HG03064 (cell line): ENCODE results near the gene TRDN.

ENCODE experiments used
- ATAC-seq: cut with Tn5 transposase; IDR thresholded peaks from one replicate; pipeline ENCODE4 v1.9.1; 2021; ENCODE audit warnings: low read depth; ENCODE audit not compliant: unreplicated experiment

TRDN gene

DNA sequence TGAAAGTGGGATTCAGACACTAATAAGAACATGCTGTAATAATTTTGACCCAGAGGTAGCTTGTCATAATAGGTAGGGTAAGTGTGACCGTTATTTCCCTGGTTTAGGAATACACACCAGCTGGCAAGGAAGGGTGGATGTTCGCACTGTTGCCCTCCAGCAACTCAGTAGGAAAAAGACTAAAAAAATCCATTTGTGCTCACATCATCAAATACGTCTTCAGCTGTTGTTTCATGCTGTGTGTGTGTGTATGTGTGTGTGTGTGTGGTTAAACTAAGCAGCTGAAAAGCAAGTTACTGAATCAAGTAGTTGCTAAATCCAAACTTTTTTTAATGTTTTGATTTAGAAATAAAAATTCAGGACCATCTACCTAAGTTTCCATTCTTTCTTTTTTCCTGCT lies 218.7 kb downstream of the TRDN start:
- ATAC-seq, result no peak

DNA sequence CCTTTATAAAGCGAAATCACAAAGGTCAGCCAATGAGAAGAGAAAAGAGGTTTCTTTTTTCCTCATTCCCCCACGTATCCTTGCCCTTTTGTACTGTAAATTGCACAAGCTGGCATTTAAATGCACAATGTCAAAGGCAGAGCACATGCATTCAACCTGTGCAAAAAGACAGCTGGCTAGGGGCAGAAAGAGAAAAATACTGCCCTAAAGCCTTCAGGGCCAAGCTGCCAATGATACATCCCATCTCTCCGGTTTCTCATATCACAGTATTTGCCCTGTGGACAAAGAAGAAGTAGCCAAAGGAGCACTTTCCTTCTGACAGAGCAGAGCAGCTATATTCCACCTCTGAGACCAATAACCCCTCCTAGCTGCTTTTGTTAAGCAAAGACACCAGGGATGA lies 219.2 kb downstream of the TRDN start:
- no peak for ATAC-seq

DNA sequence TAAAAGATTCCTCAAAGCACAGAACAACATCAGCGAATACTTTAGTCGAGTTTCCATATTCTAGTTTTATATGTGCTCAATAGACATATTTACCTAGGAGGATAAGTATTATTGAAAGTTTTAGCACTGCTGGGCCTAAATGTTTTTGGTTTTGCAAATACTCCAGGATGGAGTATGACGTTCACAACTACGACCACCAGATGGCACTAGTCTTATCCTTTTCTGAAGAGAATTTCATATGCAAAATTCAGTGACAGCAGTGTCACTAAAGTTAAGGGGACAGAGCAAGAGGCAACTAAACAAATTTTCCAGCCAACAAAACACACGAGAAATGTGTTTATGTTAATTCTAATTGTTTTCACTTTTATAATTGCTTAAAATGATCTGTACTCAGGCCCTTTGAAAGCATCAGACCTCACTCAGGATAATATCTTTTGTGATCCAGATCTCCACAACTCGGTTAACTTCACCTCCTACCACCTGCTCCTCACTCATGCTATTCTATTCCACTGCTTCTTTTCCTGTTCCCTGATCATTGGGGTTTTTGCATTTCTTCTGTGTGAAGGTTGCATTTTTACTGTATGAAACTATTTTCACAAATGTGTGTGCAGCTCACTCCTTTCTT lies 220.8 kb downstream of the TRDN start:
- ATAC-seq, result peak; percentile 84

DNA sequence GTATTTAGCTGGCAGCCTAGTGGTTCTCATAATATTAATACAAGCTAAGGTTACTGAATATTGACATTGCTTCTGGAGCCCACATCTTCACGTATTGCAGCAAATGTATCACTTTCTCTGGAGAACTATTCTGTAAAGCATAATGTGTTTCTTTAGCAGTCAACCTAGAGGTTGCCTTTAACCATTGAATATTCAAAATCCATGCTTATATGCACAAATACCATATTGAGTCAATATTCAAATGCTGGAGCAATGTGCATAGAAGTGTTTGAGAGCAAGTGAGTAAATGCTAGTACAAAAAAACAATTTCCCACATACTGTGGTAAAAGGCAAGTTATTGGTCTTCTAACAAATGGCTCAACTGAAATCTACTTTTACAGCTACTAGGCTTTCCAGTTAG lies 231.8 kb downstream of the TRDN start:
- ATAC-seq, result no peak

DNA sequence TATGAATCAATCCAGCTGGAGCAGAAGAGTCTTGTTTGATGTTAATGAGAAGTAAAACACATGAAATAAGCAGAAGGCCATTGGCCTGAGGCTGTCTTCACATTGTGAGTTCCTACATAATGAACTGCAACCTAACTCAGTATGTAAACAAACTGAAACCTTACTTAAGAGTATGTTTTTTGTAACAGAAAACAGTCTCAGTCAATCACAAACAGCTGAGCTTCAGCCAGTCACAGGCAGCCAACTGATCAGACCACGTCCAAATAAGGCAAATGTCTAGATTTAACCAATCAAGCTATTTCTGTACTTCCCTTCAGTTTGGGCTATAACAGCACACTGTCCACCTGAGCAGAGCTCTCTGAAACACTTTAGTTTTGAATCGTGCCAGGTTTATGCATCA lies 234.7 kb downstream of the TRDN start:
- peak; percentile 95 for ATAC-seq

DNA sequence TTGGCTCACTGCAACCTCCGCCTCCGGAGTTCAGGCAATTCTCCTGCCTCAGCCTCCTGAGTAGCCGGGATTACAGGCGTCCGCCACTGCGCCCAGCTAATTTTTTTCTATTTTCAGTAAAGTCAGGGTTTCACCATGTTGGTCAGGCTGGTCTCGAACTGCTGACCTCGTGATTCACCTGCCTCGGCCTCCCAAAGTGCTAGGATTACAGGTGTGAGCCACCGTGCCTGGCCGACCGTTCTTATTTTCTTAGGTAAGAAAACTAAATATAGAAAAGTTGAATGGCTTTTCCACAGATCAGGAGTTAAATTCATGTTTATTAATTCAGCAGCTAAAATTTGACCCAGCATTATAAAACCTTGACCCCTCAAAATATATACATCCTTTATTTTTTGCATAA lies 238.7 kb downstream of the TRDN start:
- no peak for ATAC-seq

DNA sequence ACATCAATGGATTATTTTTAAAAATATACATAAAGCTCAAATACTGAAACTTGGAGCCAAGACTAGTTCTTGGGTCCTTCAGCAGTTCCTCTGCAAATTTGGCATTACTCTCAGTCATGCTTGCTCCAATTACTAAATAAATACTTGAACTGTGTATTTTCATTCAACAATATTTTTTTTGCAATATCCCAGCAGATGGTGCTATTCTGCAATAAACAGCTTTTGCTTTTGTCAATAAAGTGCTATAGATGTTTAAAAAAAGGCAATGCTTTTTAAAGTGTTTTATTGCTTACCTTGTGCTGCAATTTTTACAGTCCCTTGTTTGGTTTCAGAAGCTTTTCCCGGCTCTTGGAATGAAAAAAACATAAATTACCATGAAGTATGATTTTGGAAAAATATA lies 243.4 kb downstream of the TRDN start:
- no peak for ATAC-seq

DNA sequence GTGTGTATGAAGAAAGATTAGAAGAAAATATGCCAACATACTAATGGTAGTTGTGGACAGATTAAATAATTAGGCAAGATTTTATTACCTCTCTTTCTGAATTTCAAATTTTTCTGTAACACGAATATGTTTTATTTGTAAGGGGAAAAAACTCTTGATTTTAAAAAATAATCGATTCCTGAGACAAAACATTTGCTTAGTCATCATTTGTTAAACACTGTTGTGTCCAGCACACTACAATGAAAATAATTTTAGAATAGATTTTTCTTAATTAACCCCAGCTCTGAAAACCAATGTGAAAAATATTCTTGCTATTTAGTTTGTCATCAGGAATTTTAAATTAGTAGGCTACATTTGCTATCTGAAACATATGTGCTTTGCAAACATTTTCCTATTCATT lies 253.0 kb downstream of the TRDN start:
- ATAC-seq, result no peak

DNA sequence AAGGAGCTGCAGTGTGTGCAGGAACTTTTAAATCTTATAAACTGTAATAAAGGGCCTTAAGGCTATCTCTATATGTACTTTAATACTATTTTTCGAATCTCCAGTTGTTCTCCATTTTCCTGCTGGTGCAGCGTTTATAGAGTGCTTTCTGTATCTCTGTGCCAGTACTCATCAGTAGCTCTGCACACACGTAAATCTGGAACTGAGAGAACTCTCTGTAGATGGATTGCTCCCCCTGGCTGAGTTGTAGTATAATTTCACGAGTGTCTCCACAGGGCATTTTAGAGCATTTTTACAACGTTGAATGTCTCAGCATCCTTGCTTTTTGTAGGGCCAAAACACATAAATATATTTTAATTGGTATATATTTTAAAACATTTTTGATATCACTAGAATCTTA lies 256.5 kb downstream of the TRDN start:
- ATAC-seq, result no peak

DNA sequence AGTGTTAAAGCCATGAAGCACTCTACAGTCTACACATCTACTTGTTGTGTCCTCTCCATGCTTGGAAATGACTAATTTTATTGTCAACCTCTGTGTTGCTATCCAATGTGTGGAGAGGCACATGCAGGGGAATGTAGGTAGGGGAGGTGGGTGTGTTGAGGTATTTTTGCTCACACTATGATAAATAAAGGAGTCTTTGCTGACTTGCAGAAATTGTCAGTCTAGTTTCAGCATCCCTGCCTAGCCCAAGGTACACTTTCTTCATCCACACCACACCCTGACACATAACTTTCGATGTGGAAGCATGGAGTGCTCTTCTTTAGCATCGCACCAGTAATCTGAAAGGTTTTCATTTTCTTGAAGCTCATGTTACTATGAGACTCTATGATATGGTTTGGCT lies 264.0 kb downstream of the TRDN start:
- ATAC-seq, result no peak

DNA sequence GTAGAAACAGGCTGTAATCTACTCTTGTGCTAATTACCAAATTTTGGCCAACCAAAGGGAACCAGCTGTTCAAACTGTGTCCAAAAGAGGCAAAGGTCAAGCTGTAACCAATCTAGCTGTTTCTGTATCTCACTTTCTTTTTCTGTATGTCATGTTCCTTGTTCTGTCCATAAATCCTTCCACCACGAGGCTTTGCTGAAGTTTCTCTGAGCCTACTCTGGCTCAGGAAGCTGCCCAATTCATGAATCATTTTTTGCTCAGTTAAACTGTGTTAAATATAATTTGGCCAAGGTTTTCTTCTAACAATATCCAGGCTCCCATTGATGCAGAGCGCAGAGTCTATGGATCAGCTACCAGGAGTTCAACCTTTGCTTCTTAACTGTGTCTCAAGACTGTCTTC lies 272.8 kb downstream of the TRDN start:
- ATAC-seq, result no peak

DNA sequence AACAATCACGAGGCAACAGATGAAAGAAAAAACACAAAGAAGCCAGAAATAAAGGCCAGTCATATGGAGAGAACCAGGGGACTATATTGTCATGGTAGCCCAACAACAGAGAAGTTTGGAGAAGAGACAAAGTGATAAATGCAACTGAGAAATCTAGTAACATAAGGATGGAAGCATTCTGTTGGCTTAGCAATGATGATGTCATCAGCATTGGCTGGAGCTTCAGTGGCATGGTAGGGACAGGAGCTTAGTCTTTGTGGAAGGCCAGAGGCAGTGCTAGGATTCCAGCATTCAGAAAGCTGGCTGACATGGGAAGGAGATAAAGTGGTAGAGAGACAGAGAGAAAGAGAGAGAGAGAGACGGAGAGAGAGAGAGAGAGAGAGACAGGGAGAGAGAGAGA lies 276.4 kb downstream of the TRDN start:
- no peak for ATAC-seq

DNA sequence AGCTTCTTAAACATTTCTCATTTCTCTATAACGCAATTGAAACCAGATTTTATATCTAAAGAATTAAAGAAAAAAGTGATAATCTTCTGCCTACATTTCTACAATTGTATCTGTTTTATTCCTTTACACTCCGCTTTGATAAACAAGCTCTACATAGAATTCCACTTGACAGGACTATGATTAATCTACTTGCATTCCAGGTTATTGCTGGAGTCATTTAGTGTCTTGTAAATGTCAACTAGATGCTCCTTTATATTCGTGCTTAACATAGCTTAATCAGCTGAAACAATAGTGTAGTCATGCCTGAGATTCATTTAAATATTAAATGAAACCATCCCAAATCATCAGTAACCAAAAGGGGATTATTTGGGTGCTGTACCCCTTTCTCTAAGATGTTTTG lies 284.0 kb downstream of the TRDN start:
- no peak for ATAC-seq

DNA sequence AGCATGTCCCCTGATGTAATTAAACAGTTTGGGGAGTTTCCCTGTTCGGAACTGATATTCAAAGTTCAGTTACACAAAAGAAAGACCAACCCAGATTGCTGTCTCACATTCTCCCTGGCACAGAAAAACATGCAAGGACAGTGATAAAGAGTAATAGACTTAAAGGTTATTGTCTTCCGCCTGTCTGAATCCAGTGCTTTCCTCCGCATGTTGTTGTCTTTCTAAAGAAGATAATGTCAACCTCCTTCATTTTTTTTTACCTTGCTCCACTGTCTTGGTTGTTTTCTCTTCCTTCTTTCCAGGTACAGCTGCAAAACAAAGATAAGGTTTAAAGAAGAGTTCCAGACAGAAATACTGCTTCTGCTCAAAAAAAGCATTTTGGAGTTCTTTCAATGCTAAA lies 284.5 kb downstream of the TRDN start:
- ATAC-seq, result no peak

DNA sequence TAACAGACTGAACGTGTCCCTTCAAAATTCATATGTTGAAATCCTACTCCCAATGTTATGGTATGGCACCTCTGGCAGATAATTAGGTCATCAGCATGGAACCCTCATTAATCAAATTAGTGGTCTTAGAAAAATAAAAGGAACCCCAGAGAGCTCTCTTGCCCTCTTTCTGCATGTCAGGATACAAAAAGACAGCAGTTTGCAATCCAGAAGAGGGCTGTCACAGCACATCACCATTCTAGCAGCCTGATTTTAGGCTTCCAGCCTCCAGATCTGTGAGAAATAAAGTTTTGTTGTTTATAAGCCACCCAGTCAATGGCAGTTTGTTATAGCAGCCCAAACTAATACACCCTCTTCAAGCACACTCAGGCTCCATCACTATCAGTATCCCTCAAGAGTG lies 292.9 kb downstream of the TRDN start:
- no peak for ATAC-seq

DNA sequence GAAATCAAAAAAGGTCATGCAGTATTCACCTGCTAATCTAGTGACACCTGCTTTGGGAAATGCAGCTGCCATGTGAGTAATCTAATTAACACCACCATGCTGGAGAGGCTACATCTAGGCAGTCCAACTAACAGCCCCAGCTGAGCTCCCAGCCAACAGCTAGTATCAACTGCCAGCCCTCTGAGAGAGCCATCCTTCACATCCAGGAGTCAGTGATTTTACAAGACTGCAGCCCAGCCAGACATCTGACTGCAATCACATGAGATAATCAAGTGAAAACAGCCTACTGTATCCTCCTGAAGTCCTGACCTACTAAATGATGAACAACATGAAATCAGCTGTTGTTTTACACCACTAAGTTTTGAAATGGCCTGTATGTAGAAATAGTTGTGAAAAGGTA lies 298.4 kb downstream of the TRDN start:
- ATAC-seq, result no peak

DNA sequence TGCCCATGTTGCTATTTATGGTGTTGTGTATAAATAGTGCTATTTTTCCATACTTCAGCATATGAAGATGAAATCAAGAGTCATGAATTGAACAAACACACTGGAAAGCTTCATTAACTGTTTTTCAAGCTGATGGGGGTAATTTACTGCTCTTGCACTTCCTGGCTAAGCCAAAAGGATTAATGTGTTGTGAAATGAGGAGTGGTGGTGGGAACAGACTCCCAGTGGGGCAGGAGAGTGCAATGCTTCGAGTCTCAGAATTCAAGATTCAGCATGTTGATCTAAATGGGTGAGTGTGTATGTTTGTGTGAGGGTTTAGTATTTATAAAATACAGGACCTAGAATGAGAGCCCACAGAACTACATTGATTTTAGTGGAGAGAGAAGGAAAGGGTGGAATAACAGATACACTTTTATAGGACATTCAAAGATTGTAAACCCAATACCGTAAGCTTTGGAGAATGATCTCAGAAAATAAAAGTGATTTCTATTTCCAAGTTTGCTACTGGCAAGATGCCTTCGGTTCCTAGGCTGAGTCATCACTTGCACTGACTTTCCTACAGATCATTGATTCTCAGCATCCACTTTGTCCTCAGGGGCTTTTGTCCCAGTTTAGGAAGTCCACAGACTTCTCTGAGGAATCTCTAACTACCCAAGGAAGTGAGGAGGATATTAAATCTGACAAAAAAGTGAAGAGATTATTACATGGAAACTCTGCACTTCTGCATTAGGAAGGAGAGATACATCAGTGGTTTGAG lies 303.6 kb downstream of the TRDN start:
- no peak for ATAC-seq

DNA sequence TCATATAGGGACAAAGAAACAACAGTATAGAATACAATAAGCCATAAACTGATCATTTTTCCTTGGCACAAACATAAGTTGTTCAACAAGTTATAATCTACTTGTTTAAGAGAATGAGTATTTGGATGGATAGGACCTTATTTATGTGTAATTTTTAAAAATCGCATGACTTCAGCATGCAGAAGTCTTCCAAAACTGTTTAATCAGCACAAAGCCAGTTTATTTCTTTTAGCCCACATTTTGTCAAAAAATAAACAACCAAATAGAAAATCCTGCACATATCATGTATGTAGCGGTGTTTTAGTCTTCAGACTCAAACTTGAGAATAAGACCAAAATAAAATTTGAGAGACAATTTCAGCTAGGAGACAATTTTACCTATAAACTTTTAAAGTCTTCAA lies 304.7 kb downstream of the TRDN start:
- no peak for ATAC-seq

DNA sequence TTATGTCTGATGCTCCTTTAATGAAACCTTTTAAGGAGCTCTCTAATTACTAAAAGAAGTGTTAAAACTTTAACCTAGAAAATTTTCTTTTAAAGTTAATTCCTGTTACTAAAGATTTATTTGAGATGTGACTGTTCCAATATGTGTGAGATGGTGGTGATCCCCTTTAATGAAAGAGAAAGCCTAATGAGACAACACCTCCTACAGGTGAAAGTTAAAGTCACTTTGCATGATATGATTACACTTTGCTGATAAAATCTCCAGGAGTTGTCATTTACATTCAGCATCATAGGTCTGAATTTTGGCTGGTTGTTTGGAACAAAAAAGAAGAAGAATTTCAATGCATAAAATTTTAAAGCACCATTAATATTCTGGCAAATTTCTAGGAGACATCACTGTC lies 307.4 kb downstream of the TRDN start:
- ATAC-seq, result no peak

DNA sequence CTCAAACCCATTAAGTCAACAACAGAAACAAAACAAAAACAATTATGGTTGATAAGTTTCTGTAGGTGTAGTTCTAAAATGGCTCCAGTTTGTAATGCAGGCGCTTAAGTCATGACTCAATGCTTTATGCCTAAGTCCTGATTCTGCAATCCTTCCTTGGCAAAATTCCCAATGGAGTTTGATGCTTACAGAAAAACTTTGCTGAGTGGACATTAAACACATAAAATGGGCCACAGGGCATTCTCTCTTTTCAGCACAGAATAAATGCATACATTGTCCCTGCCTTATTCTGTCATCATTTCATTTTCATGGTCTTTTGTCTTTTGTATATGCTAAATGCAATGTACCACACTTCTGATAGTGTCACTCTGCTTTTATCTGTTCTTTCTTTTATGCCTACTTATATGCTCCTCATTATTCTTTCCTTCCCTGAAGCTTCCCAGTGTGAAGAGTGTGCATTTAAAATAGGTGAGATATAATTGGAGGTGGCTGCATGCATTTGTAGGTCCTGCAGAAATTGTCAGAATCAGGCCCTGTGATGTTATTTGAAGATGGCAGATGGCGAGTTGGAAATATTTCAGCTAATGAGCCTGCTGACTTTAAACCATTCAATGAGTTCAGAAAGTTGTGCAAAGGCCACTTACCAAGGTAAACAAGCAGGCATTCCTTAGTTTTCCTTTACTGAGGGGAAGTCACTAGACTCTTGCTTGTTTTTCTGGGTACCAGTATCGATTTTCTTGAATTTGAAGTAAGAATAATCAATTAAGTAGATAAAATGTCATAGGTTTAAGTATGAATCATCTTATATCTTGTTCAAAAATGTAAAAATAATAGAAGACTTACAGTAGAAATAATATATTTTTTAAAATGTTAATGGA lies 313.1 kb downstream of the TRDN start:
- no peak for ATAC-seq

DNA sequence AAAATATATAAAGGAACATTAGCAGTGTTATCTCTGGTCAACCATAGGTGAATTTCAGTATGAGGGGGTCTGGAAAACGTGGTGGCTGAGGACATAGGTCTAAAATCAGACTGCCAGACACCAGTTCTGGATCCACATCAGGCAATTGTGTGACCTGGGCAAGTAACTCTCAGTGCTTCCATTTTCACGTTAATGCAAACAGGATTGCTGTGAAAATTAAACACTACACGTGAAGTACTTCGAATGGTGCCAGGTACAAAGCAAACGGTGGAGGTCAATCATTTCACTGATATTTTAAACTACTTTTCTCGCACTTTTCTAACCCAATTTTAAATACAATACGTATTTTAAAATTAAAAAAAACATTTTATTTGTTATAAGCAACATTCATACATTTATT lies 315.7 kb downstream of the TRDN start:
- ATAC-seq, result no peak
